IPS-18a (cell line): Measurements from ENCODE around the gene GRAMD2A.

Experiments used
- H3K27ac ChIP-seq: one replicate; pipeline ENCODE4 v1.5.1; 2013; ENCODE audit warnings: low read length
- H3K27me3 ChIP-seq: one replicate; pipeline ENCODE4 v1.6.1; 2013; ENCODE audit warnings: mild to moderate bottlenecking, low read length; ENCODE audit not compliant: control insufficient read depth, insufficient read depth
- H3K36me3 ChIP-seq: one replicate; pipeline ENCODE4 v1.6.1; 2013; ENCODE audit warnings: low read depth, low read length; ENCODE audit not compliant: control insufficient read depth
- H3K4me1 ChIP-seq: one replicate; pipeline ENCODE4 v1.6.1; 2013; ENCODE audit warnings: low read depth, low read length; ENCODE audit not compliant: control insufficient read depth
- H3K4me3 ChIP-seq: one replicate; pipeline ENCODE4 v1.5.1; 2013; ENCODE audit warnings: low read length
- H3K9ac ChIP-seq: one replicate; pipeline ENCODE4 v1.6.1; 2013; ENCODE audit warnings: mild to moderate bottlenecking, low read length, moderate library complexity
- H3K9me3 ChIP-seq: one replicate; pipeline ENCODE4 v1.6.1; 2013; ENCODE audit warnings: low read depth, low read length; ENCODE audit not compliant: control insufficient read depth

The GRAMD2A gene

DNA sequence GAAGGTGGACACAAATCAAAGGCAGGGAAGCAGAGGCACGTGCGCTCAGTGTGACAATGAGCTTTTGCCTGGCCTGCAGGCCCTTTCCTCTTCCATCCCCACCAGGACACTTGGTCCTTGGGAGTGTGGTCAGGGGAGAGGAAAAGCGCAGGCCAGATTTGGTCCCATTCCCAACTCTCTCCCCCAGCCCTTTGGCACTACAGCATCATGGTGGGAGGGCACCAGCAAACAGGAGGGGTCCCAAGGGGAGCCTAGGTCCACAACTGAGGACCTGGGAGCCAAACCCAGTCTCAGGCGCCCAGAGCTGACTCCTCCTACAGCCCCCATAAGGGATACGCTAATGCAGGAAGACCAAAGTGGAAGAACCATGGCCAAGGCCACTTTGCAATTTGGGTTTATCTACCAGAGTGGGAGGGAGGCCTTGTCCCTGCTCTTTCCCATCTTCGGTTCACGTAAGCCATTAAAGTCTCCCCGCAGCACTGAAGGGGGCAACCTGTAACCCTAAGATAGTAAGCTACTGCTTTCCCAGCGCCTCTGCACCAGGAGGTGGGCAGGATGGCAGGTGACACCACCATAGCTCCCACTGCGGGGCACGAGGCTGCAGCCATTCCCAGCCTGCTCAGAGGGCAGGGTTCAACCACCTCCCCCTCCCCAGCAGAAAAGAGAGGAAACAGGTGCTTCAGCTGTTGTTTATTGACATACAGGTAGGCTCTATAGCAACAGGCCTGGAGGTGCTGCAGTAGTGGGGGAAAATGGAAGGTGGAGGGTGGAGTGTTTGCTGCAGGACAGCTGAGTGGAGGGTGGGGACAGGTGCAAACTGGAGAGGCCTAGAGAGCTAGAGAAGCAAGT, 993 bp upstream of the GRAMD2A start:
- Histone ChIP-seq H3K27ac (no peak overlapping the region), H3K27me3 (peaks cover 31% of the 10 kb centered on the region), H3K9ac (no peak overlapping the region), H3K36me3 (peaks cover 47% of the 10 kb centered on the region), H3K9me3 (no peaks in the 10 kb centered on the region), H3K4me3 (peak overlapping the region; percentile 34), H3K4me1 (peaks cover 4% of the 10 kb centered on the region)

DNA sequence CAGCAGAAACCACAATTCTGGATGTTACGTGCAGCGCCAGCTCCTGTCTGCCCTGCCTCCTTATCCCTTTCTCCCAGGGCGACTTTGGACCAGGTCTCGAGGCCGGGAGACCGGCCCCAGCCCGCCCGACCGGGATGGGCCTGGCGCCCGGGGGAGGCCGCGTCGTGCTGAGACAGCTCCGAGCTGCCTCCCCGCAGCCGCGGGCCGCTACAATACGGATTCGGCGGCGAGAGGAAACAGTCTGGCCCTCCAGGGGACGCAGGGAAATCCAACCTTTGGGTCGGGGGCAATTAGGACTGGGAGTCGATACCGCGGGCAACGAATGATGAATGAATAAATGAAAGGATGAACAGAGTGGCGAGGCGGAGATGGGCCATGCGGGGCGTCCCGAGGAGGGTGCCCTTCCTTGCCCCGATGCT, 537 bp downstream of the GRAMD2A start:
- Histone ChIP-seq H3K27me3 (peaks cover 31% of the 10 kb centered on the region), H3K27ac (no peak overlapping the region), H3K9ac (no peak overlapping the region), H3K9me3 (no peaks in the 10 kb centered on the region), H3K4me1 (peaks cover 4% of the 10 kb centered on the region), H3K4me3 (peak overlapping the region; percentile 67), H3K36me3 (peaks cover 31% of the 10 kb centered on the region)

GRCh38 chr15:72196409-72197040, 1.1 kb downstream of the GRAMD2A start:
- Histone ChIP-seq H3K9me3 (no peaks in the 10 kb centered on the region), H3K4me3 (peak overlapping the region; percentile 67), H3K4me1 (peaks cover 4% of the 10 kb centered on the region), H3K9ac (no peak overlapping the region), H3K27ac (no peak overlapping the region), H3K36me3 (peaks cover 26% of the 10 kb centered on the region), H3K27me3 (peaks cover 31% of the 10 kb centered on the region)

- H3K4me3 ChIP-seq, result no peak overlapping the region
- H3K9ac ChIP-seq, result no peak overlapping the region
- H3K27me3 ChIP-seq, result peaks cover 31% of the 10 kb centered on the region
- peaks cover 4% of the 10 kb centered on the region for H3K4me1 ChIP-seq
- H3K36me3 ChIP-seq, result peaks cover 12% of the 10 kb centered on the region
- H3K9me3 ChIP-seq, result no peaks in the 10 kb centered on the region
- H3K27ac ChIP-seq, result no peak overlapping the region
Observed at GRCh38 chr15:72195101-72195511, 2.5 kb downstream of the GRAMD2A start.

GRCh38 chr15:72193836-72194396, 3.7 kb downstream of the GRAMD2A start:
- Histone ChIP-seq H3K27me3 (peaks cover 31% of the 10 kb centered on the region), H3K4me1 (peaks cover 4% of the 10 kb centered on the region), H3K9ac (no peak overlapping the region), H3K27ac (no peak overlapping the region), H3K36me3 (peaks cover 3% of the 10 kb centered on the region), H3K4me3 (no peak overlapping the region), H3K9me3 (no peaks in the 10 kb centered on the region)

DNA sequence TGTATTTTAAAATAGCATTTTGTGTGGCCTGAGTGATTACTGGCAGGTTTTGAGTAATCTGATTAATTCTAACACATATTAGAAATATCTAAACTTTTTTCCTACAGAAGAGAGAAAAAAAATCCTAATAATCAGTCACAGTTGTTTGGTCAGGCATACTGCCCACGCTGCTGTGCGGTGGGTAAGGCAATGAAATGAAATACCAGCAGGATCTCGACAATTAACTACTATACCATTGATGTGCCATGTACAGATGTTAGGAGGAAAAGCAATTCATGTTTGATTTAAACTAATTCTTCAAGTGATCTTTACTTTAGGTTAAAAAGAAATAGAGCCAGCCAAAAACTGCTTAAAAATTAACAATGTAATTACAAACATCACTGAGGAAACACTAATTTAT, 5.2 kb downstream of the GRAMD2A start:
- no peak overlapping the region for H3K27ac ChIP-seq

DNA sequence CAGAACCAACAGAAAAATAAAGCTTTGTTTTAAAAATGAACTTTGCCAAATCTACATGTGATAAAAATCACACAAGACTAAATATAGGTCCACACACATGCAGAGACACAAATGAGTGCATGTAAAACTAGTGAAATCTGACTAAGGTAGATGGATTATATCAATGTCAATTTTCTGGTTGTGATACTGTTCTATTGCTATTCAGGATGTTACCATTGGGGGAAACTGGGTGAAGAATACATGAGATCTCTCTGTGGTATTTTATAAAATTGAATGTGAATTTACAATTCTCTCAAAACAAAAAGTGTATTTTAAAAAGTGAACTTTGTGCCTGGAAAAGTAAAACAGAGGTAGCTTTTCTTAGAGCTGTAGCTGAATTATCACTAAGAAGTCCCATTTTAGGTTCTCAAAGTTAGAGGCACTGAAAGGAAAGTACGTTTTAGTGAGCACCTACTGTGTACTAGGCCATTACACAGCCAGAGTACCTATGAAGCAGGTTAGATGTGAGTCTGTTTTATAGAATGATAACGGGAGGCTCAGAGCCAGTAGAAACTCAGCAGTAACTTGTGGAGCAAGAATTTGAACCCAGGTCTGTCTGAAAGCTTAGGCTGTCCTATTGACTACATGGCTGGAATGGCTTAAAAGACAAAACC, 8.2 kb downstream of the GRAMD2A start:
- Histone ChIP-seq H3K27ac (no peak overlapping the region), H3K36me3 (no peaks in the 10 kb centered on the region), H3K9ac (no peak overlapping the region), H3K27me3 (peaks cover 13% of the 10 kb centered on the region), H3K4me1 (peaks cover 3% of the 10 kb centered on the region), H3K4me3 (no peak overlapping the region), H3K9me3 (no peaks in the 10 kb centered on the region)

More for the DNA sequence above, 5.2 kb downstream of the GRAMD2A start:
- Histone ChIP-seq H3K4me3 (no peak overlapping the region), H3K9ac (no peak overlapping the region), H3K36me3 (no peaks in the 10 kb centered on the region), H3K4me1 (peaks cover 4% of the 10 kb centered on the region), H3K27me3 (peaks cover 21% of the 10 kb centered on the region), H3K9me3 (no peaks in the 10 kb centered on the region)

- Histone ChIP-seq H3K4me3 (peak overlapping the region; percentile 64), H3K27ac (no peak overlapping the region)
Observed at GRCh38 chr15:72184165-72184811, 13.3 kb downstream of the GRAMD2A start.

GRCh38 chr15:72183781-72184164, 13.8 kb downstream of the GRAMD2A start:
- H3K4me1 ChIP-seq, result peaks cover 3% of the 10 kb centered on the region
- no peaks in the 10 kb centered on the region for H3K9me3 ChIP-seq
- H3K9ac ChIP-seq, result no peak overlapping the region
- no peaks in the 10 kb centered on the region for H3K36me3 ChIP-seq
- no peak overlapping the region for H3K27ac ChIP-seq
- peak overlapping the region; percentile 64 for H3K4me3 ChIP-seq
- peaks cover 24% of the 10 kb centered on the region for H3K27me3 ChIP-seq

More at GRCh38 chr15:72184165-72184811, 13.3 kb downstream of the GRAMD2A start:
- Histone ChIP-seq H3K9me3 (no peaks in the 10 kb centered on the region), H3K36me3 (no peaks in the 10 kb centered on the region), H3K9ac (peak overlapping the region; percentile 34), H3K27me3 (peaks cover 24% of the 10 kb centered on the region), H3K4me1 (peaks cover 3% of the 10 kb centered on the region)

- H3K4me1 ChIP-seq, result peaks cover 3% of the 10 kb centered on the region
- H3K4me3 ChIP-seq, result no peak overlapping the region
- no peaks in the 10 kb centered on the region for H3K9me3 ChIP-seq
- no peaks in the 10 kb centered on the region for H3K36me3 ChIP-seq
- peaks cover 24% of the 10 kb centered on the region for H3K27me3 ChIP-seq
- H3K27ac ChIP-seq, result no peak overlapping the region
- no peak overlapping the region for H3K9ac ChIP-seq
Observed at GRCh38 chr15:72182673-72183072, 14.9 kb downstream of the GRAMD2A start.

DNA sequence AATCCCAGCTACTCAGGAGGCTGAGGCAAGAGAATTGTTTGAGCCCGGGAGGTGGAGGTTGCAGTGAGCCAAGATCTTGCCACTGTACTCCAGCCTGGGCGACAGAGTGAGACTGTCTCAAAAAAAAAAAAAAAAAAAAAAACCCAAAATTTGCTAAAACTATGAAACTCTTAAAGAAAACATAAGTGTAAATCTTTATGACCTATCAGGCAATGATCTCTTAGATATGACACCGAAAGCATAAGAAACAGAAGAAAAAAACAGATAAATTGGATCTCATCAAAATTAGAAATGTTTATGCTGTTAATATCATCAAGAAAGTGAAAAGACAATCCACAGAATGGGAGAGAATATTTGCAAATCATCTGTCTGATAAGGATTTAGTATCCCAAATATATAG, 15.3 kb downstream of the GRAMD2A start:
- H3K27me3 ChIP-seq, result peaks cover 24% of the 10 kb centered on the region
- no peak overlapping the region for H3K4me3 ChIP-seq
- no peak overlapping the region for H3K9ac ChIP-seq
- no peak overlapping the region for H3K27ac ChIP-seq
- H3K9me3 ChIP-seq, result no peaks in the 10 kb centered on the region
- peaks cover 3% of the 10 kb centered on the region for H3K4me1 ChIP-seq
- H3K36me3 ChIP-seq, result no peaks in the 10 kb centered on the region
